ENCODE data around the gene NTNG2. TPM values are rescaled to one million over a fixed set of nuclear protein-coding genes. Genes with fewer than 3 reads are reported as not detected.

NTNG2 gene
- total RNA-seq, 4 donors from 2014 or later = 1.5 to 6.6 (median 4.3) TPM

- intact Hi-C loops (cut with DNase I) = no loop called here
- no peak for DNase-seq (ENCODE audit: extremely low spot score)
- H3K9me3 ChIP-seq = peaks cover 0 to 10% (median 0%) of the 10 kb centered on the region in 4 donors
- TF ChIP-seq POLR2AphosphoS5 (IDR thresholded peaks at IDR 0.05) (no peak), EP300 (IDR thresholded peaks at IDR 0.05) (no peak), POLR2A (IDR thresholded peaks at IDR 0.05; ENCODE audit: low read depth) (no peak), CTCF (IDR thresholded peaks at IDR 0.05) (no peak)
- peaks cover 0 to 3% (median 0%) of the 10 kb centered on the region in 4 donors for H3K27me3 ChIP-seq
- H3K4me3 ChIP-seq = no peak overlapping the region
- H3K27ac ChIP-seq (replicated peaks in 1 of 4) = no peak overlapping the region
- no peaks in the 10 kb centered on the region for H3K4me1 ChIP-seq
- no peaks in the 10 kb centered on the region for H3K36me3 ChIP-seq
- 84% methylated on average over 14 of the region's 16 CpGs for WGBS
These were observed 46.2 kb downstream of the NTNG2 start for GRCh38 chr9:132207839-132208615.

DNA sequence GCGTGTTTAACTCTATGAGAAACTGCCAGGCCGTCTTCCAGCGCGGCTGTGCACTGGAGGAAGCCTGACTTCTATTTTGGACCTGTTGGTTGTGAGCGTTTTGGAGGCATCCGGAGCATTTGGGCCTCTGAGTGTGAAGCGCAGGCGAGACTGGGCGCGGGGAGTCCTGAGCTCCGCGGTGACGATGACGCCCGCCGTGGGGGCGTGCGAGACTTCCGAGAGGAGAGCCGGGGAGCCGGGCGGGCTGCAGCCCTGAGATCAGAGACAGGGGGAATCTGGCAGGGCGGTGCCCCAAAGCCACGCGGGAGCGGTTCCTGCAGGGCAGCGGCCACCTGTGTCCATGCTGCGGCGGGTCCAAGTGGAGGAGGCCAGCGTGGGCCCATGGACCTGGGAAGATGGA, 47.4 kb downstream of the NTNG2 start:
- WGBS = 87% methylated on average over 30 of the region's 30 CpGs
- Histone ChIP-seq H3K9me3 (peaks cover 0 to 9% (median 0%) of the 10 kb centered on the region in 4 donors), H3K27ac (replicated peaks in 1 of 4) (no peak overlapping the region), H3K4me1 (peaks cover 6 to 11% (median 9%) of the 10 kb centered on the region in 4 donors), H3K27me3 (no peaks in the 10 kb centered on the region), H3K4me3 (no peak overlapping the region), H3K36me3 (no peaks in the 10 kb centered on the region)
- no peak for TF ChIP-seq CTCF (IDR thresholded peaks at IDR 0.05)
- TF ChIP-seq EP300 (IDR thresholded peaks at IDR 0.05) = no peak
- no peak for TF ChIP-seq POLR2A (IDR thresholded peaks at IDR 0.05; ENCODE audit: low read depth)
- no peak for TF ChIP-seq POLR2AphosphoS5 (IDR thresholded peaks at IDR 0.05)
- no peak for DNase-seq (ENCODE audit: extremely low spot score)
- intact Hi-C loops (cut with DNase I) = no loop called here

- H3K4me3 ChIP-seq = no peak overlapping the region
- WGBS = 86% methylated on average over 12 of the region's 14 CpGs
- no peaks in the 10 kb centered on the region for H3K9me3 ChIP-seq
- intact Hi-C loops (cut with DNase I) = no loop called here
- H3K27ac ChIP-seq (replicated peaks in 1 of 4) = no peak overlapping the region
- no peaks in the 10 kb centered on the region for H3K27me3 ChIP-seq
- TF ChIP-seq POLR2A (IDR thresholded peaks at IDR 0.05; ENCODE audit: low read depth) (no peak), EP300 (IDR thresholded peaks at IDR 0.05) (no peak), POLR2AphosphoS5 (IDR thresholded peaks at IDR 0.05) (no peak), CTCF (IDR thresholded peaks at IDR 0.05) (no peak)
- H3K4me1 ChIP-seq = peaks cover 10 to 15% (median 13%) of the 10 kb centered on the region in 4 donors
- H3K36me3 ChIP-seq = no peaks in the 10 kb centered on the region
- DNase-seq (ENCODE audit: extremely low spot score) = no peak
These were observed 48.8 kb downstream of the NTNG2 start for GRCh38 chr9:132210472-132211145.

GRCh38 chr9:132211570-132211969, 49.7 kb downstream of the NTNG2 start:
- DNase-seq (ENCODE audit: extremely low spot score) = no peak
- WGBS = 87% methylated on average over 7 of the region's 7 CpGs
- no peak overlapping the region for H3K27ac ChIP-seq (replicated peaks in 1 of 4)
- H3K4me1 ChIP-seq = peaks cover 10 to 15% (median 13%) of the 10 kb centered on the region in 4 donors
- intact Hi-C loops (cut with DNase I) = no loop called here
- TF ChIP-seq POLR2AphosphoS5 (IDR thresholded peaks at IDR 0.05) (no peak), POLR2A (IDR thresholded peaks at IDR 0.05; ENCODE audit: low read depth) (no peak), CTCF (IDR thresholded peaks at IDR 0.05) (no peak), EP300 (IDR thresholded peaks at IDR 0.05) (no peak)
- no peak overlapping the region for H3K4me3 ChIP-seq
- H3K27me3 ChIP-seq = no peaks in the 10 kb centered on the region
- no peaks in the 10 kb centered on the region for H3K9me3 ChIP-seq
- H3K36me3 ChIP-seq = no peaks in the 10 kb centered on the region
